ENCODE results near the gene TH. TPM values are rescaled to one million over a fixed set of nuclear protein-coding genes. Genes with fewer than 3 reads are reported as not detected.

TH gene
- total and polyA plus RNA-seq, 2 of the 4 experiments (the other 2 are of a cell fraction), result 0.10 TPM; not detected in 1

DNA sequence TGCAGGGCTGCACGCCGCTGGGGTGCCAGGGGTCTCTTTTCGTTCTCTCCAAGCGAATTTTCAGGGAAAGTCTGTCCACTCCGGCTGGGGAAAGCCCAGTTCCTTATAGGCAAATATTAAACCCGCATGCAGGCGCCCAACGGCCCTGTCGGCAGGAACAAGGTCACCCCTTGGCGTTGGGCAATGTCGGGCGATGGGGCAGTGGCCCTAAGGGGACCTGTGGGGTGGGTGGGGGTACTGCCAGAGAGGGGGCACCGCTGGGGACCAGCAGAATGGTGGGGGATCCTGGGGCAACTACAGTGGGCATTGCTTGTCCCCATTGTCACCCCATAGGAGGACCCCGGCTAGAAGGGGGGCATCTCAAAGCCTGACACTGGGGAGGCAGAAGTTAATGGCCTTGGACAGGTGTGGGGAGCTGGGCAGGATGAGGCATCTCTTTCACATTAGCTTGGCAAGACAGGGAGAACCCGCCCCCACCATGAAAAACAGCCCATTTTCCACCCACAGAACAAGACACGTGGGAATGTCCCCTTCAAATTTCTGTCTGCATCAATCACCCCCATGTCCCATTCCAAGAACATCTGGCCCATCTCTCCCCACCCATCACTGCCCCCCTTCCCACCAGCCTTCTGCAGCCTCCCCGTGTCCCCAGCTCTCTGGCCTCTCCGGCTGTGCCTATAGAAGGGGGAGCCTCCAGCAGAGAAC, 26.9 kb downstream of the TH start:
- POLR2A ChIA-PET (ENCODE audit: unreplicated experiment), result no interaction called here
- in situ Hi-C loops (cut with MboI; ENCODE audit: low sequenced_read_pairs) (no loop called here), dilution Hi-C loops (cut with HindIII; ENCODE audit: low sequenced_read_pairs, unreplicated experiment) (no loop called here), intact Hi-C loops (cut with micrococcal nuclease) (no loop called here)
- H4K8ac ChIP-seq (ENCODE audit: low read depth in 2 of 2, low read length in 2 of 2), result no peak overlapping the region
- no peak overlapping the region for H3K23ac ChIP-seq (ENCODE audit: low read depth, low read length)
- CTCF ChIA-PET, result interaction anchor here (0.6 kb wide), 1 partner anchor 12 kb away, joined by 3 read pairs; no protein-coding TSS in a partner anchor
- 40% methylated on average over 1 of the region's 18 CpGs; no CpG with 5 or more reads in 1 of the 2 experiments for WGBS, 2 experiments (ENCODE audit: extremely low coverage in 2 of 2, insufficient read length in 1 of 2)
- H2BK5ac ChIP-seq (ENCODE audit: low read depth, low read length, poor library complexity, severe bottlenecking), result no peak overlapping the region
- no peak overlapping the region for H2AK9ac ChIP-seq (replicated peaks; ENCODE audit: low read depth, low read length, poor library complexity)
- no peaks in the 10 kb centered on the region for H3K79me1 ChIP-seq (ENCODE audit: low read depth in 1 of 2, low read length in 2 of 2)
- H3K4ac ChIP-seq (ENCODE audit: low read depth, low read length), result no peak overlapping the region
- no peak for ATAC-seq (ENCODE audit: low read depth)
- no peak overlapping the region for H3K27ac ChIP-seq (ENCODE audit: insufficient read depth, low read length)
- no TSS peak for BruUV-seq (replicated peaks)
- H2BK20ac ChIP-seq (ENCODE audit: low read depth, low read length), result no peak overlapping the region
- H4K5ac ChIP-seq (ENCODE audit: low read depth, low read length), result no peak overlapping the region
- no peaks in the 10 kb centered on the region for H3K36me3 ChIP-seq (ENCODE audit: control insufficient read depth, insufficient read depth, low read length)
- no peak for DNase-seq
- H3K14ac ChIP-seq (replicated peaks; ENCODE audit: low read depth, low read length), result no peak overlapping the region
- H3K56ac ChIP-seq (ENCODE audit: extremely low read depth, insufficient read depth, low read length), result no peak overlapping the region
- TF ChIP-seq MAZ (IDR thresholded peaks at IDR 0.05; ENCODE audit: borderline replicate concordance, low read depth, low read length), result no peak
- no peak overlapping the region for H3K4me2 ChIP-seq (ENCODE audit: low read depth, low read length)
- no peaks in the 10 kb centered on the region for H3K9me3 ChIP-seq (ENCODE audit: control insufficient read depth, insufficient read depth, low read length)
- peaks cover 2% of the 10 kb centered on the region for H3K4me1 ChIP-seq (ENCODE audit: control insufficient read depth, insufficient read depth, low read length)
- H2BK120ac ChIP-seq (ENCODE audit: low read depth, low read length), result no peak overlapping the region
- H4K91ac ChIP-seq (ENCODE audit: insufficient read depth, low read depth, low read length), result no peak overlapping the region
- no peak overlapping the region for H2AFZ ChIP-seq (replicated peaks; ENCODE audit: low read length, poor library complexity)
- no peaks in the 10 kb centered on the region for H3K9me1 ChIP-seq (ENCODE audit: insufficient read depth, low read length)
- peaks cover 97% of the 10 kb centered on the region for H3K27me3 ChIP-seq (ENCODE audit: control insufficient read depth, insufficient read depth, low read length)
- no peak overlapping the region for H3K4me3 ChIP-seq (ENCODE audit: insufficient read depth, low read depth, low read length)
- H4K20me1 ChIP-seq (ENCODE audit: insufficient read depth, low read length), result peaks cover 14% of the 10 kb centered on the region; the same call in 1 of the 2 replicates
- H3K18ac ChIP-seq (ENCODE audit: low read depth, low read length), result no peak overlapping the region
- H2AK5ac ChIP-seq (ENCODE audit: low read depth, low read length), result no peak overlapping the region
- H3K9ac ChIP-seq (ENCODE audit: low read depth, low read length), result no peak overlapping the region
- no peak overlapping the region for H2BK15ac ChIP-seq (ENCODE audit: low read depth, low read length)
